SJCRH30 (cell line): Measurements from ENCODE around the gene IPO8. TPM values are rescaled to one million over a fixed set of nuclear protein-coding genes. Genes with fewer than 3 reads are reported as not detected.
"Not testable (repeated sequence)": the region's sequence is repeated elsewhere in the genome, so short reads cannot be mapped to it uniquely, and the experiment has no call there.

Experiments used
- DNase-seq, 2 experiments: peaks; one replicate each; pipeline ENCODE4 v3.0.0-alpha.2; 2015 to 2020
- H3K27ac ChIP-seq: fragments of 250-450 bp; sonication (Bioruptor Pico); 2 replicates; pipeline ENCODE4 v1.5.1; 2020; ENCODE audit warnings: mild to moderate bottlenecking, moderate library complexity
- H3K27me3 ChIP-seq: fragments of 250-450 bp; sonication (Bioruptor Pico); 2 replicates; pipeline ENCODE4 v1.5.1; 2020; ENCODE audit warnings: mild to moderate bottlenecking, moderate library complexity
- H3K36me3 ChIP-seq: fragments of 250-450 bp; sonication (Bioruptor Pico); 2 replicates; pipeline ENCODE4 v1.5.1; 2020; ENCODE audit warnings: mild to moderate bottlenecking, moderate library complexity
- H3K4me1 ChIP-seq: fragments of 250-450 bp; sonication (Bioruptor Pico); 2 replicates; pipeline ENCODE4 v1.5.1; 2020; ENCODE audit warnings: mild to moderate bottlenecking, moderate library complexity
- H3K4me3 ChIP-seq: fragments of 250-450 bp; sonication (Bioruptor Pico); 2 replicates; pipeline ENCODE4 v1.5.1; 2020; ENCODE audit warnings: mild to moderate bottlenecking, moderate library complexity
- H3K9me3 ChIP-seq: fragments of 250-450 bp; sonication (Bioruptor Pico); replicated peaks from 2 replicates; pipeline ENCODE4 v1.5.1; 2020; ENCODE audit warnings: mild to moderate bottlenecking, moderate library complexity
- total RNA-seq: library from RNA; depleted of rRNA; stranded (reverse); fragments of >200 nt; shearing (Covaris generic); gene quantifications from 2 replicates; pipeline ENCODE4 v1.2.3, GENCODE V29; 2014; rRNA removed

The IPO8 gene
- total RNA-seq, 1 experiment from 2014 or later = 29.3 TPM

- Histone ChIP-seq H3K27me3 (no peaks in the 10 kb centered on the region), H3K36me3 (no peaks in the 10 kb centered on the region), H3K4me3 (no peak overlapping the region), H3K9me3 (peaks cover 8% of the 10 kb centered on the region; the same call in 1 of the 2 replicates), H3K4me1 (peaks cover 21% of the 10 kb centered on the region), H3K27ac (no peak overlapping the region)
- DNase-seq = no peak
These were observed 92.5 kb downstream of the IPO8 start for GRCh38 chr12:30603129-30603528.

GRCh38 chr12:30602678-30603077 is 93.0 kb downstream of the IPO8 start:
- H3K4me1 ChIP-seq = peaks cover 22% of the 10 kb centered on the region
- H3K9me3 ChIP-seq = peaks cover 8% of the 10 kb centered on the region; the same call in 1 of the 2 replicates
- H3K4me3 ChIP-seq = no peak overlapping the region
- DNase-seq = no peak
- H3K36me3 ChIP-seq = no peaks in the 10 kb centered on the region
- H3K27ac ChIP-seq = no peak overlapping the region
- no peaks in the 10 kb centered on the region for H3K27me3 ChIP-seq

- H3K36me3 ChIP-seq = no peaks in the 10 kb centered on the region
- H3K4me1 ChIP-seq = peaks cover 22% of the 10 kb centered on the region
- peaks cover 11% of the 10 kb centered on the region for H3K9me3 ChIP-seq
- no peak overlapping the region for H3K4me3 ChIP-seq
- H3K27ac ChIP-seq = peak overlapping the region; percentile 50
- H3K27me3 ChIP-seq = no peaks in the 10 kb centered on the region
- DNase-seq = peak; percentile 74 to 95
These were observed 96.1 kb downstream of the IPO8 start for GRCh38 chr12:30599608-30600007.

- Histone ChIP-seq H3K4me3 (no peak overlapping the region), H3K9me3 (peaks cover 13% of the 10 kb centered on the region), H3K27me3 (no peaks in the 10 kb centered on the region), H3K36me3 (no peaks in the 10 kb centered on the region), H3K4me1 (peaks cover 22% of the 10 kb centered on the region), H3K27ac (peak overlapping the region; percentile 50)
- peak; percentile 27 to 64 for DNase-seq
These were observed 96.8 kb downstream of the IPO8 start for GRCh38 chr12:30598889-30599288.

GRCh38 chr12:30595742-30596141 is 99.9 kb downstream of the IPO8 start:
- Histone ChIP-seq H3K36me3 (no peaks in the 10 kb centered on the region), H3K27ac (no peak overlapping the region), H3K27me3 (no peaks in the 10 kb centered on the region), H3K9me3 (peaks cover 6% of the 10 kb centered on the region; the same call in 1 of the 2 replicates), H3K4me3 (no peak overlapping the region), H3K4me1 (peaks cover 22% of the 10 kb centered on the region)
- DNase-seq = no peak

GRCh38 chr12:30594509-30594908 is 101.2 kb downstream of the IPO8 start:
- no peak overlapping the region for H3K4me3 ChIP-seq
- peaks cover 14% of the 10 kb centered on the region for H3K4me1 ChIP-seq
- peaks cover 6% of the 10 kb centered on the region; the same call in 1 of the 2 replicates for H3K9me3 ChIP-seq
- H3K36me3 ChIP-seq = no peaks in the 10 kb centered on the region
- no peak for DNase-seq
- no peaks in the 10 kb centered on the region for H3K27me3 ChIP-seq
- no peak overlapping the region for H3K27ac ChIP-seq

GRCh38 chr12:30588572-30588971 is 107.1 kb downstream of the IPO8 start:
- H3K27me3 ChIP-seq, H3K9me3 ChIP-seq, H3K4me3 ChIP-seq, DNase-seq, H3K36me3 ChIP-seq, H3K27ac ChIP-seq, H3K4me1 ChIP-seq: not testable (repeated sequence)

GRCh38 chr12:30587782-30588181 is 107.9 kb downstream of the IPO8 start:
- H3K4me1 ChIP-seq = no peaks in the 10 kb centered on the region
- no peaks in the 10 kb centered on the region for H3K9me3 ChIP-seq
- no peak overlapping the region for H3K4me3 ChIP-seq
- no peak for DNase-seq
- H3K27ac ChIP-seq = no peak overlapping the region
- H3K36me3 ChIP-seq = no peaks in the 10 kb centered on the region
- no peaks in the 10 kb centered on the region for H3K27me3 ChIP-seq

- no peaks in the 10 kb centered on the region for H3K9me3 ChIP-seq
- H3K4me3 ChIP-seq = no peak overlapping the region
- H3K27ac ChIP-seq = no peak overlapping the region
- no peaks in the 10 kb centered on the region for H3K27me3 ChIP-seq
- DNase-seq = no peak
- no peaks in the 10 kb centered on the region for H3K4me1 ChIP-seq
- no peaks in the 10 kb centered on the region for H3K36me3 ChIP-seq
These were observed 109.8 kb downstream of the IPO8 start for GRCh38 chr12:30585877-30586276.

GRCh38 chr12:30582943-30583342 is 112.7 kb downstream of the IPO8 start:
- Histone ChIP-seq H3K27me3 (no peaks in the 10 kb centered on the region), H3K36me3 (no peaks in the 10 kb centered on the region), H3K9me3 (no peaks in the 10 kb centered on the region), H3K27ac (no peak overlapping the region), H3K4me3 (no peak overlapping the region), H3K4me1 (no peaks in the 10 kb centered on the region)
- no peak for DNase-seq

- no peak overlapping the region for H3K4me3 ChIP-seq
- no peak overlapping the region for H3K27ac ChIP-seq
- no peak for DNase-seq
- no peaks in the 10 kb centered on the region for H3K4me1 ChIP-seq
- no peaks in the 10 kb centered on the region for H3K9me3 ChIP-seq
- H3K27me3 ChIP-seq = no peaks in the 10 kb centered on the region
- H3K36me3 ChIP-seq = no peaks in the 10 kb centered on the region
These were observed 115.3 kb downstream of the IPO8 start for GRCh38 chr12:30580344-30580743.

Other genes starting within 250 kb of the IPO8 start
- gene CAPRIN2, start 59.1 kb upstream of the IPO8 start, total RNA-seq = 18.6 and 27.5 TPM in 2 replicates
- gene TSPAN11, start 230.9 kb upstream of the IPO8 start, total RNA-seq = 6.5 and 6.7 TPM in 2 replicates